NCI-H460 (cell line): ENCODE measurements around the gene MOB3A. TPM values are rescaled to one million over a fixed set of nuclear protein-coding genes. Genes with fewer than 3 reads are reported as not detected.

ENCODE experiments used
- DNase-seq: peaks from one replicate; pipeline ENCODE4 v3.0.0-alpha.2; 2016; ENCODE audit warnings: low read depth; ENCODE audit errors: extremely low read depth
- total RNA-seq: library from RNA; depleted of rRNA; stranded (reverse); fragments of >200 nt; shearing (Covaris generic); gene quantifications from 2 replicates; pipeline ENCODE4 v1.2.3, GENCODE V29; 2014

Gene MOB3A
- total RNA-seq, 1 experiment from 2014 or later, result 12.3 TPM

- no peak for DNase-seq
Observed at GRCh38 chr19:2048104-2048958, 47.8 kb downstream of the MOB3A start.

- DNase-seq, result no peak
Observed at GRCh38 chr19:2047449-2048103, 48.5 kb downstream of the MOB3A start.

- DNase-seq, result no peak
Observed at GRCh38 chr19:2047076-2047448, 49.1 kb downstream of the MOB3A start.

DNA sequence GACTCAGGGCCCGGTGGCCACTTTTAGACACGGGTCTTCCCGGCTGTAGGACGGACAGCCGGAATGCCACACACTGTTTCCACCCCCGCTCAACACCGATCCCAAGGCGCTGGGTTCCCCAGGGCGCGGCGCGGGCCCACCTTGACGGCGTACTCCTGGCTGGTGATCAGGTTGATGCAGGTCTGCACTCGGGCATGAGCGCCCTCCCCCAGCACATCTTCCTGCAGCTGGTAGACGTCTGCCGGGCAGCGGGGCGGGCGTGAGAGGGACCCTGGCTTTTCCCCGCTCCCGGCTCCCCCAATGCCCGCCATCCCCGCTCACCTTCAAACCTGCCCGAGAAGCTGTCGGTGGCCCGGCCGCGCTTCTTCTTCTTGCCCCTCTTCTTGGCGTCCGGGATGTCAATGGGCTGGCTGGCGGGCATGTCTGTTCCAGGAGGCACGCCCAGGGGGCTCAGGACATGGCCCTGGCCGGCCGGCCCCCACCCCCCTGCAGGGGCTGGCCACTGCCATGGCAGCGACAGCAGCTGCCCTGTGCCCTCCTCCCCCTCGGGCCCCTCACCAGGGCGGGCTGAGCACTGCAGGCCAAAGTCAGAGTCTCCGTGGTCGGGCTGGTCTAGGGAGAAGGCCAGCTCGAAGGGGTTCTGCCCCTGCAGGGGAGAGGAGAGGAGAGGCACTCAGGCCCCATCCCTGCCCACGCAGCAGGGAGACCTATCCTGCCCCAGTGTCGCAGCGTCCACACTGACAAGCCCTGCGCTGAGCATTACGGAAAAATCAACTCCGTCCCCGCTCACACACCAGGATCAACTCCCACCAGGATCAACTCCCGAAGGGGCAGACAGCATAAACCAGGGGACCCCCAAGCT, 49.8 kb downstream of the MOB3A start:
- no peak for DNase-seq

DNA sequence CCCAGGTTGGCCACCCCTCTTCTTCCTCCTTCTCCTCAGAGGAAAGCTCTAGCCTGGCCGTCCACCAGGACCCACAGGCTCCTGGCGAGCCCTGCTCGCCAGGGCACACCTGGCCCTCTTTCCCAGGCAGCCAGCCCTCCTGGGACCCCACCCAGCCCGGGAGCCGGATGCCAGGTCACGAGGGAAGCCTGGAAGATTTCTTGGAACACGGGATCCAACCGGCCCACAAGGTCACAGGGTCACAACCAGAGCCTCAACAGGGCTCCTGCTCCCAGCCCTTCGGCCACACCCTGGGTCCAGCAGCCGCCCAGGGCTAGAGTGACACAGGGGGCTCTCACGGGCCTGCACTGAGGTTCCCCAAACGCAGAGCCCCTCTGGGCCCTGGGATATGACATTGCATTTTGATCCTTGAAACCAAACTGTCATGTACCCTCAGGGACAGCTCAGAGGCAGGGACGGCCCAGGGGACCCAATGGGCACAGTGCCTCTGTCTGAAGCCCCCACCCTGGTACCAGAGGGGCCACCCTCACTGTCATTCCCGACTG, 50.6 kb downstream of the MOB3A start:
- DNase-seq, result no peak

DNA sequence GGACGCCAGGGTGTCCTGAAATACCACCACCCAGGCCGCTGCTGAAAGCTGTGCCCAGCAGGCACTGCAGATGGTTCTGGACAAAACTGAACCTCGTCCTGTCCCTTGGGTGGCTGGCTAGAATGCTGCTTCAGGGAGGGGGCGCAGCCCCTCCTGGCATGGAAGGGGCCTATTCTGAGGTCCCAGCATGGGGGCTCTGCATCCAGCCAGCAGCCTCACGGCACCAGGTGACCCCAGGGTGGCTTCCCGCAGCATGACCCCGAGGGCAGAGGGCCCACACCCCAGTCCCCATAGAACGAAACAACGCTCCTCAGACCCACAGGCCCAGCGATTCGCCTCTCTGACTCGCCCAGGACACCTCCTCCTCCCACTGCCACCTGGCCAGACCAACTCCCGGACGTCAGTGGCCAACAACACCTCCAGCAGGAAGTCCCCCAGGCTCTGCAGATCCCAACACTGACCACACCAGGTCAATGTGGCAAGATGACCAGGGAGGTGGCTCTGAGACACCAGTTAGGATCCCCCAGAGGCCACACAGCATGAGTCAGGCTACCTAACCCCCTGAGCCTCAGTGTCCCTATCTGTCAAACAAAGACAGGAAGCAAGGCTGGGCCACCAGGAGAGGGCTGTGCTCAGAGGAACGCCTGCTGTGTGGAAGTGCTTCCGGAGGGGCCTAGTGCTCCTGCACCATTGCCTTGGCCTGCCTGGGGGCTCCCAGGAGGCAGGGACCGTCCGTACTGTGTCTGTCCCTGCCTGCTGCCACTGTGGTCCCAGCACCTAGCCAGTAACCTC, 51.2 kb downstream of the MOB3A start:
- no peak for DNase-seq

GRCh38 chr19:2043961-2044708, 52.0 kb downstream of the MOB3A start:
- no peak for DNase-seq

- DNase-seq, result no peak
Observed at GRCh38 chr19:2043251-2043641, 52.9 kb downstream of the MOB3A start.

DNA sequence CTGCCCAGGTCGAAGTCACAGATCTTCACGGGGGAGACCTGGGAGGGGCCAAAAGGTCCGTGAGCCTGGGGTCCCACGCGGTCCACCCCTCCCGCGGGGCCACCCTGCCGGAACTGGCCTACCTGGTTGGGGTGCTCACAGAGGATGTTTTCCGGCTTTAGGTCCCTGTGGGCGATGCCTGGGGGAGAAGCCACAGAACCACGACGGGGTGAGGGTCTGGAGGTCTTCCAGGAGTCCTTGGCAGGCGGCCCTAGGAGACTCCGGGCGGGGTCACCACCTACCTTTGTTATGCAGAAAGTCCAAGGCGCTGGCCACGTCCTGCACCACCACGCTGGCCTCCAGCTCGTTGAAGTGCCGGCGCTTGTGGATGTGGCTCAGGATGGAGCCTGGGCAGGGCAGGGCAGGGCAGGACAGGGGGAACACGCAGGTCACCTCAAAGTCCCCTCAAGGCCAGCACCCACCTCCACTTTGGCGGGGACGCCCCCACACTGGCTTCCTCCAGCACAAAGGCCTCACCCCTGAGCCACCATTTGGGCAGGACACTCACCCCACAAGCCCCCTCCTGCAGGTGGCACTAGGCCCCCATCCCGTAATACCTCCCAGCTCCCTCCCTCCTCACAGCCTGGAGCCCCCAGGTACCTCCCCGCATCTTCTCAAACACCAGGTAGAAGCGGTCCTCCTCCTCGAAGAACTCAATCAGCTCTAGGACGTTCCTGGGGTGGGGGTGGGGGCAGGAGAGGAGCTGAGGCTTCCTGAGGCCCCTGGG, 53.5 kb downstream of the MOB3A start:
- no peak for DNase-seq

DNA sequence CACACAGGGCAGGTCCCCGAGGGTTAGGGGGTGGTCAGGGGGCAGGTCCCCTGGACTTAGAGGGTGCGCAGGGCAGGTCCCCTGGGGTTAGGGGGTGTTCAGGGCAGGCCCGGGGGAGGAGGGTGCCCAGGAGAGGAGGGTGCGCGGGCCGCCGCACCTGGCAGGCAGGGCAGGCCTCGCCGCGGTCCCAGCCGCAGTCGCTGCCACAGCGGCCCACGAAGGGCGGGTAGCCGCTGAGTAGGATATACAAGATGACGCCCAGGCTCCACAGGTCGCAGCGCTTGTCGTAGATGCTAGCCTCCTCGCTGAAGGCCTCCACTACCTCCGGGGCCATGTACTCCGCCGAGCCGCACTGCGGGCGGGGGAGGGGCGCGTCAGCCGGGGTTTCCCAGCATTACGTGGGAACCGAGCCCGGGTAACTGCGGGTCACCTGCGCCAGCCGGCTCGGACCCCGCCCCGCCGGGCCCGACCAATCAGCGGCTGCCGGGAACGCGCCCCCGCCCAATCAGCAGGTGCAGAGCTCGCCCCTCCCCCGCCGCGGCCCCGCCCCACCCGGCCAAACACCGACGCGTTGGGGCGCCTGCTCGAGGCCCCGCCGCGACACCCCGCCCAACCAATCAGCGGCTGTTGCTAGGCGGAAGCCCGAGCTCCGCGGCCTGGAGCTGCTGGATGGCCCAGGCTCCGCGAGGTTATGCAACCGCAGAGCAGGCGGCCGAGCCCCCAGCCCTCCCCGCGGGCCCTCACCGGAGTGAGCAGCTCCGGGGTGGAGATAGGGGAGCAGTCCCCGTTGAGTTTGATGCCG, 54.2 kb downstream of the MOB3A start:
- peak; percentile 90 for DNase-seq

DNA sequence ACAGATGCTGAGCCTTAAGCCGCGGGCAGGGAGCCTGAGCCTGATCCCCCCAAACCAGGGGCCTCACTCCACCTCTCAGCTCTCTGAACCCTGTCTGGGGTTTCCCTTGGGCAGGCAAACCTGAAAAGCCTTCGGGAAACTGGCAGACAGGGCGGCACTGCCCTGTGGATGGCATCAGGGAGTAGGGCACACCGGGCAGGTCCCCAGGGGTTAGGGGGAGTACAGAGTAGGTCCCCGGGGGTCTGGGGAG, 54.8 kb downstream of the MOB3A start:
- no peak for DNase-seq

- no peak for DNase-seq
Observed at GRCh38 chr19:2040647-2041432, 55.3 kb downstream of the MOB3A start.

DNA sequence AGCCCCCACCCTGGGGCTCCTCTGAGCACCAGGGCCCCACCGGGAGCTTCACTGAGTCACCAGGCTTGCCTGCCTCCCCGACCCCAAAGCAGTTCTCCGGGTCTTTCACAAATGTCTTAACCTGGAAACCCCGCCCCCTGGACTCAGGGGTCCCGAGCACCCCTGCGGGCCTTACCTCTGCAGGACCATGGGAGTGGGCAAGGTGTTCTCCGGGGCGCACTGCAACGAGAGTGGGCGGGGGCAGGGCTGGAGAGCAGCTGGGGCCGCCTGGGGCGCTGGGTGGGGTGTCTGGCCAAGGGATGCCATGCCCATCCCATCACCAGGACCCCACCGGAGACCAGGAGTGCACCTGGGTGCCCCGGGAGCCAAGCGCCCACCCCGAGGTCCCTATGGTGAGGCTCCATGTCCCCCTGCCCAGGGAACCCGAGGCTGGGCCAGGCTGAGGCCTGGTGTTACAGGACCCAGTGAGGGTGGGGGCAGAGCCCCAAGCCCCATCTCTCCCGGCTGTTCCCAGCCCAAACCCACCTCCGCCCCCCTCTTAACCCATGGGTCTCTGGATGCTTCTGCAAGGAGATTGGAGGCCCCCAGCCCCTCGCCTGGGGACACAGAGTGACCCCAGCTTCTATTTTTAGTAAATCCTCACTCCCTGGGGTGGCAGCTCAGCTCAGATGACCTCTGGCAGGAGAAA, 56.0 kb downstream of the MOB3A start:
- DNase-seq, result no peak

DNA sequence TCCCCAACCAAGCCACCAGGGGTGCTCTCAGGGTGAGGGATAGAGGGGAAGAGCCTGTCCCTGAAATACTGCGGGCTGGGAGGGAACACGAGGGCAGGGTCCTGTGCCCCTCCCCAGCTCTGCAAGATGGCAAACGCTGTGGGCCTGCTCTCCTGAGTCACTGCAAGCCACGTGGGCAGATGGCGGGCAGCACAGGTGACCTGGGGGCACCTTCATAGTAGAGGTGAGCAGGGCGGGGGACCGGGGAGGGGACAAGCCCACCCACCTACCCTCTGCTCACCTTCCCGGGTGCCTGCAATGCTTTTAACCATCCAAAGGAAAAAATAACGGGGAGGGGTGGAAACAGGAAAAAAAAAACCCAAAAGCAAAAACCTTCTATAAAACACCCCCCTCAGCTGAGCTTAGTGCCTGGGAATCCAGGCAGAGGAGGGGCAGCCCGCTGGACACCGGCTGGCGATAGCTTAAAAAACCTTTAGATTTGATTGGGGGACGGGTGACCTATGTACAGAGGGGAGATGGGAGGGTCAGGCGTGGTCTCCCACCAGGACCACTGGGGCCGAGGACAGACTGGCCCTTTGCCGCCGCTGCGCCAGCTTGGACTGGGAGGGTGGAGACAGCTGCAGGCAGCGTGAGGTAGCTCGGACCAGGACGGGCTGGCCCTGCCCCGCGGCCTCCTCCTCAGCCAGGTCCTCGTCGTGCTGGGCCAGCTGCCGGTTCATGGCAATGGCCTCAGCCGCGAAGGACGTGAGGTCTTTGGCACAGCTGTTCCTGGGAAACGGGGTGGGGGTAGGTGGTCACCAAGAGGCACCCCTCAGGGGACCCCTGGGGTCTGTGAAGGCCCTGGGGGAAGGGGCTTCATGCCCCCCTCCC, 56.8 kb downstream of the MOB3A start:
- DNase-seq, result no peak

DNA sequence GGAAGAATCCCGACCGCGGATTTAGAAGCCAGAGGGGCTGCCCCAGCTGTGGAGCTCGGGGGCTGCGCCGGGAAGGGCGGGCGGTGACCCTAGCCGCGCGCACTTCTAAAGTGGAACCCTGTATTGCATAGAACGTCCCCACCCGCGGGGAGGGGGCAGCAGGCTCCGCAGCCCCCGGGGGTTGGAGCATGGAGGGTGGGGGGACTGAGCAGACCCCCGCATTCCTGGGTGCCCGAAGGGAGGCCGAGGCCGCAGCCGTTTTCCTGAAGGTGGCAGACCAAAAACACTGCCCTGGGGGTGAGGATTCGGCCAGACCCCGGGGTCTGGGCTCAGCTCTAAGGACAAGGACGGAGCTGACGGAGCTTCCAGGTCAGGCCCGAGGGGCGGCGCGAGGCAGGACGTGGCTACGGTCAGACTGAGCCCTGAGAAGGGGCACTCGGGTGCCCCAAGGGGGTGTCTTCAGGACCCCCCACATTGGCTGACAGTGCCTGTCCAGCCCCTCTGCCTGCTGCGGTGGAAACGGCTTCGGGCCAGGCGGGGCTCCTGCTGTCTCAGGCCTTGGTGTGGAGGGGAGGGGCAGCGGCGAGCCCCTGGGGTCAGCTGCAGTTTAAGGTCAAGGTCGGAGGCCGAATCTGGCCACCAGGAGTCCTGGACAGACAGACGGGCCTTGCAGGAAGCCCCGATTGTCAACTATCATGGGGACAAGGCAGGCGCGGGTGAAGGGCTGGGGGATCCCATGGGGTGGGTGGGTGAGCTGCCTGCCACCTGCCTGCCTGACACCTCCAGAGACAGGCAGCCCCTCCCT, 57.6 kb downstream of the MOB3A start:
- no peak for DNase-seq
